Large intestine (tissue), 3 donors: ENCODE measurements around the gene PACS2. TPM values are rescaled to one million over a fixed set of nuclear protein-coding genes. Genes with fewer than 3 reads are reported as not detected.

Experiments used
- DNase-seq, 2 donors: peaks; one replicate each; pipeline versions ENCODE4 v3.0.0 to v3.0.0-alpha.2; 2013
- H3K27ac ChIP-seq: one replicate; pipeline ENCODE4 v1.5.1; 2013; ENCODE audit warnings: low read length
- H3K27me3 ChIP-seq: 2 replicates; pipeline ENCODE4 v1.6.1; 2013; ENCODE audit warnings: low read length; ENCODE audit not compliant: control insufficient read depth, insufficient read depth
- H3K36me3 ChIP-seq: 2 replicates; pipeline ENCODE4 v1.6.1; 2013; ENCODE audit warnings: low read length; ENCODE audit not compliant: control insufficient read depth, insufficient read depth
- H3K4me1 ChIP-seq: one replicate; pipeline ENCODE4 v1.6.1; 2013; ENCODE audit warnings: low read length; ENCODE audit not compliant: control insufficient read depth, insufficient read depth
- H3K4me3 ChIP-seq: one replicate; pipeline ENCODE4 v1.5.1; 2013; ENCODE audit warnings: low read length
- H3K9me3 ChIP-seq: one replicate; pipeline ENCODE4 v1.6.1; 2013; ENCODE audit warnings: mild to moderate bottlenecking, low read depth, low read length, moderate library complexity; ENCODE audit not compliant: control insufficient read depth
- WGBS: methylation state at CpG from one replicate; pipeline ENCODE4 v1.1.5; 2013; ENCODE audit warnings: low lambda C conversion rate; ENCODE audit not compliant: insufficient coverage; 5-methylcytosine and 5-hydroxymethylcytosine counted together
- polyA plus RNA-seq: library from polyadenylated mRNA; unstranded; fragments of 120-200 nt; gene quantifications from one replicate; pipeline ENCODE4 v1.2.1, GENCODE V29; 2013

PACS2 gene
- polyA plus RNA-seq, 1 donor = 54.6 TPM

DNA sequence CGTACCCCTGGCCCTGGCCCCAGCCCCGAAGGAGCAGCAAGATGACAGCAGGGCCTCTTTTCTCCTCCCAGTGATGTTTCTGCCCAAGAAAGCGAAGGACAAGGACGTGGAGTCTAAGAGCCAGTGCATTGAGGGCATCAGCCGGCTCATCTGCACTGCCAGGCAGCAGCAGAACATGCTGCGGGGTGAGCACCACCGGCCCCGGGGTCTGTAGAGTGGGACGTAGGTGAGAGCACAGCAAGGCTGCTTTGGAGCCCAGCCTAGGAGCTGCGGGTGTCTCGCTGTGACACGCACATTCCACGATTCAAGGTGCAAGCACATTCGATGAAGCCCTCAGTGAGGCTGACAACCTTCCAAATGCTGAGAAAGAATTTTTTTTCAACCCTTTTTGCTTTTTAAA, 78.6 kb downstream of the PACS2 start:
- Histone ChIP-seq H3K4me1 (peaks cover 3% of the 10 kb centered on the region), H3K9me3 (peaks cover 5% of the 10 kb centered on the region), H3K27me3 (no peaks in the 10 kb centered on the region), H3K36me3 (peaks cover 8% of the 10 kb centered on the region), H3K27ac (no peak overlapping the region), H3K4me3 (no peak overlapping the region)
- no CpG with 5 or more reads among the region's 14 CpGs for WGBS
- no peak for DNase-seq

DNA sequence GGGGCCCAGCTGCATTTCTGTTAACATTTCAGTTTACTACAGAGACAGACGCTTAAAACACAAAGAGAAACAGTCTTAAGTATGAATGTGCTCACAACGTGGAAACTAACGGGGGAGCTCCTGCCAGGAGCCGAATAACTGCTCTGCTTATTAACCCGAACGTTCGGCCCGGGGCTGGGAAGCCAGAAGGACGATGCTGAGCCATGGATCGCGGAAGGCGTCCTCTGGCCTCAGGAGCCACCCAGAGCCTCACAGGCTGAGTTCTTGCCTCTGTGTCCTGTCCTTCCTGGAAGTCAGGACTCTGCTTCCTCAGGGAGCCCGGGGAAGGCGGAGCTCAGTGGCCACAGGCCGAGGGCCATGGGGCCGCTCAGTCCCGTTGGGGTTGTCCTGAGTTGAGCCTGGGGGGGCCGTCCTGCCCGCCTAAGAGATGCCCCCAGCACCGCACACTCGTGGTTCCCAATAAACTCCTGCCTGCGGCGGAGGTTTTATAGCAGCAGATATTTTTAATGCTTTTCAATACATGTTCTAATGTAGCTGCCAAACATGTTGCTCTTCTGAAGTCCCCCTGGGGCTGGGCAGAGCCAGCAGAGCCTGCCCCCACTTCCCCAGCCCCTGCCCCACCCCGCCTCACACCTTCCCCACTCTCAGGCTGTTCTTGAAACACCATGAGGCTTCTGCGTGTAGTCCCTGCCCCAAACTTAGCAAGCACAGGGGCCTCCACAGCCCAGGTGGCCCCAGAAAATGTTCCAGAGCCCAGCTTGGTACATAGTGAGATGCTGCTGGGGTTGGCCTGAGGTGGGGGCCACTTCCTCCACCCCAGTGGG, 80.4 kb downstream of the PACS2 start:
- 87% methylated on average over 3 of the region's 25 CpGs for WGBS
- peaks cover 16% of the 10 kb centered on the region for H3K9me3 ChIP-seq
- H3K36me3 ChIP-seq = peaks cover 15% of the 10 kb centered on the region
- H3K27ac ChIP-seq = no peak overlapping the region
- no peak overlapping the region for H3K4me3 ChIP-seq
- H3K4me1 ChIP-seq = peaks cover 10% of the 10 kb centered on the region
- no peak for DNase-seq
- H3K27me3 ChIP-seq = no peaks in the 10 kb centered on the region

DNA sequence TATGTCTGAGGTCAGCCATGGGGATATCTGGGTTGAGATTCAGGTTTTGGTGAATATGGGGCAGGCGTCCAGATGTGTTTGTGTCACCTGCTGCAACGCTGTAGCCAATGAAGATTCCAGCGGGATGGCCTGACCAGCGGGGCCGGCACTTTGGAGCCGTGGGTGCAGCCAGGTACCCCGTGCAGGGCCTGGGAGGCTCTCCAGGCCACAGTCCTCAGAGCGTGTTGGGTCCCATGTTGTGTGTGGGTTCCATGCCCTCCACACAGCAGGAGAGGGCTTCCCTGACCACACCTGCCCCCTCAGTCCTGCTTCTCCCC, 80.9 kb downstream of the PACS2 start:
- WGBS = no CpG with 5 or more reads among the region's 8 CpGs
- H3K4me1 ChIP-seq = peaks cover 10% of the 10 kb centered on the region
- peaks cover 21% of the 10 kb centered on the region for H3K36me3 ChIP-seq
- H3K4me3 ChIP-seq = no peak overlapping the region
- H3K9me3 ChIP-seq = peaks cover 22% of the 10 kb centered on the region
- no peak overlapping the region for H3K27ac ChIP-seq
- DNase-seq = no peak
- H3K27me3 ChIP-seq = no peaks in the 10 kb centered on the region

DNA sequence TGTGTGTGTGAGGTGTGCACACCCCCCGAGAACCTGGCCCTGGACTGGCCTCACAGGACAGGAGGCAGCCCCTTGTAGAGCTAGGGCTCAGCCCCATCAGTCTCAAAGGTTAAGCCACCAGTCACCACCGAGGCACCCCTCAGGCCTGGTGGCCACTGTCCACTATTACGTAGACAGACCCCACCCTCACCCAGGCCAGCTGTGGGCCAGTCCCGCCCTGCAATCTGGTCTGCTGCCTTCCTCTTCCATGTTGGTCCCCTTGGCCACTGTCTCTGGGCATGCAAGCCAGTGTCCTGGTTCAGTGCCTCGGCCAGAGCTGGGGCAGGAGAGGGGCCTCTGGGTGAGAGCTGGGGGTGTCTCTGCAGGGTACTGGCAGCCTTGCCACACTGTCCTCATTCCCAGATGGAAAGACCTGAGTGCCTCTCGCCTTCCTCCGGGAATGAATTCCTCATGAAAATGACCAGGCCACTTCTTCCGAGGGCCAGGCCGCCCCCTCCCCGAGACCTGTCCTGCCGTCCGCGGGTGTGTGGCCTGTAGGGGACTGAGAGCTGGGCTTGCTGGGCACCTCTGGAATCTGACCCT, 82.9 kb downstream of the PACS2 start:
- peaks cover 10% of the 10 kb centered on the region for H3K4me1 ChIP-seq
- WGBS = no CpG with 5 or more reads among the region's 13 CpGs
- H3K4me3 ChIP-seq = peak overlapping the region; percentile 64
- H3K36me3 ChIP-seq = peaks cover 27% of the 10 kb centered on the region
- peak in 1 of 2 donors; percentile 25 for DNase-seq
- peaks cover 29% of the 10 kb centered on the region for H3K9me3 ChIP-seq
- H3K27me3 ChIP-seq = no peaks in the 10 kb centered on the region
- no peak overlapping the region for H3K27ac ChIP-seq

DNA sequence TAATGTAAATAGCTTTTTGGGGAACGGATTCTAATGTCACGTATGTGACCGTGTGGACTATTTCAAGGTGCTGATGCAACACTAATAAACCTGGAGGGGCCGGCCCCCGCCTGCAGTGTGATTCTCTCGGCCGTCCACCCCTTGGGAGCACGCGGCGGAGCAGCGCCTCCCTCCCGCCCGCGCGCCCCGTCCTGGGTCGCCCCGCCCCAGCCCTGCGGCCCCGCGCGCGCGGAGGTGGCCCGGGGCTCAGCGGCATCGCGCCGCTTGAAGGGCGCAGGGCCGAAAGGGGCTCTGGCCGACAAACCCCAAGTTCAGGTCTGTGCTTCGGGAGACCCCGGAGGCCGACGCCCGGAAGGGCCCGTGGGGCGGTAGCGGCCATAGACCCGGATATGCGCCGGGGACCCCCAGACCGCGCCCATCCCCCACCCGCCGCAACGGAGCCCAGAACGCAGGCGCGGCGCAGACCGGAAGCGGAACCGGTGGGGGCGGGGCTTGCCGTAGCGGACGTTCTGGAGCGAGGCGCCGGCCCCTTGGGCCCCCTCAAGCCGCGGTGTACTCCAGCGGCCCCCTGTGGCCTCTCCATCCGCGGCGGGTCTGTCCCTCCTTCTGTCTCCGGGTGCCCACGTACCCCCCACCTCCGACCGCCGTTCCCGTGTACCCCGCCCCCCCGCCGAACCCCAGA, 83.6 kb downstream of the PACS2 start, which contains the start of gene TEX22:
TSS of gene TEX22 (plus strand) at position 495 of the 682 bp plus-strand sequence. CDS start 803 bp downstream, outside the sequence.
- Histone ChIP-seq H3K4me3 (peak within 1 kb of the TSS; percentile 64), H3K9me3 (peaks cover 29% of the 10 kb centered on the region), H3K4me1 (peaks cover 10% of the 10 kb centered on the region), H3K36me3 (peaks cover 23% of the 10 kb centered on the region), H3K27ac (peak within 1 kb of the TSS; percentile 53), H3K27me3 (no peaks in the 10 kb centered on the region)
- peak; percentile 81 to 86 for DNase-seq
- no CpG with 5 or more reads among the region's 77 CpGs for WGBS

DNA sequence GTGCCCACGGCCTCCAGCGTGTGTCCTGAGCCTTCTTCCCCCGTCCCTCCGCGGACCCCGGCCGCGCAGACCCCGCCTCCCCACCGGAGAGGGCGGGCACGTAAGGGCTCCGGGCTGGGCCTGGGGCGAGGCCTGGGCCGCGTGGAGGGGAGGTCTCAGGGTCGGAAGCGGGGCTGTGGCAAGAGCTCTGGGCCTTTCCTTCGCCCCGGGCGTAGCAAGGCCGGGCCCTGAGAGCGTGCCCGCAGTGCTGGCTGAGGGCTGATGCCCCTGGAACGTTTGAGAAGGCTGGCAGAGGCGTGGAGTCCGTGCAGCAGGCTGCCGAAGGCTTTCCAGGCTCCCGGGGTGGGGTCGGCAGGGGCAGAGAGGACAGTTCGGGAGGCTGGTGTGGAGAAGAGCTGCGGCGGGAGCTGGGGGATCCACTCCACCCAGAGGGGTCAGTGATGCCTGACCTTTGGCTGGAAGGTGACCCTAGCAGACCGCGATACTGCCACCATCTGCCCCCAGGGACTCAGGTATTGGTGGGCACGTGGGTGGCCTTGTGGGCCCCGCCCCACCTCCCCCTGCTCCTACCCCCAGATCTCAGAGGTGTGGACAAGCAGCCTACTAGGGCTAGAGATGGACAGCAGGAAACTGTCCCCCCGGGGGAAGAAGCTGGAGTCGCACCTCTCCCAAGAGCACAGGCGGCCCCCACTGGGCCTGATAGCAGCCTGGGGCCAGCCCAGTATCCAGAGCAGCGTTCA, 84.3 kb downstream of the PACS2 start:
- no CpG with 5 or more reads among the region's 41 CpGs for WGBS
- H3K4me3 ChIP-seq = peak overlapping the region; percentile 64

DNA sequence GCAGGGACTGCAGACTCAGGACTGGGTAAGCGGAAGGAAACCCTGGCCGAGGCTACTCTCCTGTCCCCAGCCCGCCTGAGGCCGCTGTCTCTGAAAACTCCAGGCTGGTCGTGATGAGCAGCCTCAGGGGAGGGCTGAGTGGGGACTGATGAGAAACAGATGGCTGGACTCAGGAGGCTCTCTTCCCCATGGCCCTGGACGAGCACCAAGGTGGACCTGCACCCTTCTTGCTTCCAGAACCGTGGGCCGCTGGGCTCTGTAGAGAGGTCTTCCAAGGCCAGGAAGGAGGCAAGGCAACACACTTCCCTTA, 84.9 kb downstream of the PACS2 start:
- peak overlapping the region; percentile 64 for H3K4me3 ChIP-seq

More for the DNA sequence above, 84.3 kb downstream of the PACS2 start:
- no peak overlapping the region for H3K27ac ChIP-seq
- H3K4me1 ChIP-seq = peaks cover 10% of the 10 kb centered on the region
- peaks cover 29% of the 10 kb centered on the region for H3K9me3 ChIP-seq
- DNase-seq = no peak
- H3K27me3 ChIP-seq = no peaks in the 10 kb centered on the region
- peaks cover 23% of the 10 kb centered on the region for H3K36me3 ChIP-seq

DNA sequence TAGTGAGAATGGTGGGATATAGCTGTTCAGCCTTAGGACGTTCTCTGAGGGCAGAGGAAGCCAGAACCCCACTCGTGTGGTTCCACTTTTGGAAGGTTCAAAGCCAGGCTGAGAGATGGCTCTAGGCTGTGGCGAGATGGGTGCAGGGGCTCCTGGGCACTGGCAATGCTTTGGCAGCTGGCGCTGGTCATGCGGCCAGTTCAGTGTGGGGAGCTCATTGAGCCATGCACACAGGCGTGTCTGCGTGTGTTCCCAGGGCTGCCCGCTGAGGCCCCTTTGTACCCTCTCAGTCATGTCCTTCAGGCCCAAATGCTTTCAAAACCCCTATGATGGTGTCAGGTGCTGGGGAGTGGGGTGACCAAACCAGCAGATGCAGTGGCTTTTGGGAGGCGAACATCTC, 85.5 kb downstream of the PACS2 start:
- H3K4me1 ChIP-seq = peaks cover 10% of the 10 kb centered on the region
- DNase-seq = no peak
- no CpG with 5 or more reads among the region's 9 CpGs for WGBS
- H3K4me3 ChIP-seq = no peak overlapping the region
- peaks cover 18% of the 10 kb centered on the region for H3K36me3 ChIP-seq
- no peaks in the 10 kb centered on the region for H3K27me3 ChIP-seq
- peaks cover 30% of the 10 kb centered on the region for H3K9me3 ChIP-seq
- H3K27ac ChIP-seq = no peak overlapping the region

More for the DNA sequence above, 84.9 kb downstream of the PACS2 start:
- Histone ChIP-seq H3K36me3 (peaks cover 23% of the 10 kb centered on the region), H3K27ac (no peak overlapping the region), H3K4me1 (peaks cover 10% of the 10 kb centered on the region), H3K9me3 (peaks cover 29% of the 10 kb centered on the region), H3K27me3 (no peaks in the 10 kb centered on the region)
- no peak for DNase-seq
- no CpG with 5 or more reads among the region's 8 CpGs for WGBS

DNA sequence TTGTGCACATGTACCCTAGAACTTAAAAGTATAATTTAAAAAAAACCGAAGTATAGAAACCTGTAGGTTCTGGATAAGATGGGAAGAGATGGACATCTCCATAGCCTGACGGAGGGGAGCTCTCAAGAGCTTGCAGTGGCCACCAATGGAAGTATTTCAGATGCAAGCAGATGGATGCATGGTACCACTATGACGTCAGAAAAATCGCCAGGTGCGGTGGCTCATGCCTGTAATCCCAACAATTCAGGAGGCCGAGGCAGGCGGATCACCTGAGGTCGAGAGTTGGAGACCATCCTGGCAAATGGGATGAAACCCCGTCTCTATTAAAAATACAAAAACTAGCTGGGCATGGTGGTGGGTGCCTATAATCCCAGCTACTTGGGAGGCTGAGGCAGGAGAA, 87.2 kb downstream of the PACS2 start:
- Histone ChIP-seq H3K36me3 (peaks cover 18% of the 10 kb centered on the region), H3K9me3 (peaks cover 32% of the 10 kb centered on the region), H3K27ac (no peak overlapping the region), H3K4me3 (no peak overlapping the region), H3K27me3 (no peaks in the 10 kb centered on the region), H3K4me1 (peaks cover 10% of the 10 kb centered on the region)
- no CpG with 5 or more reads among the region's 9 CpGs for WGBS
- no peak for DNase-seq

DNA sequence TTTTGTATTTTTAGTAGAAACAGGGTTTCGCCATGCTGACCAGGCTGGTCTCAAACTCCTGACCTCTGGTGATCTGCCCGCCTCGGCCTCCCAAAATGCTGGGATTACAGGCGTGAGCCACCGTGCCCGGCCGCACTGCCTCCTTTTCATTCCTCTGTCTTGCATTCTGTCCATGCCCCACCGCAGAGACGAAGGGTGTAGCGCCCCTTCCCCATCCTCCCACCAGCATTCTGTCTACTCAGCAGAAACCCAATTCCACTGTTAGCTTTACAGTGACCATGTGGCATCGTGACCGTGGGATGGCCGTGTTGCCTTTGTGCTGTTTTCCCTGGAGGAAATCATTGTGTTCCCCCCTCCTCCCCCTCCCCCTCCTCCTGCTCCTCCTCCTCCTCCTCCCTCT, 94.0 kb downstream of the PACS2 start:
- H3K27ac ChIP-seq = no peak overlapping the region
- peaks cover 7% of the 10 kb centered on the region for H3K4me1 ChIP-seq
- no peak for DNase-seq
- no CpG with 5 or more reads among the region's 13 CpGs for WGBS
- H3K36me3 ChIP-seq = no peaks in the 10 kb centered on the region
- H3K27me3 ChIP-seq = peaks cover 29% of the 10 kb centered on the region
- peaks cover 3% of the 10 kb centered on the region for H3K9me3 ChIP-seq
- no peak overlapping the region for H3K4me3 ChIP-seq
